H9 (cell line): ENCODE results near the gene ANKRD23. TPM values are rescaled to one million over a fixed set of nuclear protein-coding genes. Genes with fewer than 3 reads are reported as not detected.

Experiments
- DNase-seq: peaks from one replicate; pipeline ENCODE4 v3.0.0-alpha.2; 2017
- H2AFZ ChIP-seq: one replicate; pipeline ENCODE4 v1.6.1; 2013; ENCODE audit warnings: mild to moderate bottlenecking, low read length, control low read depth, moderate library complexity
- H2AK5ac ChIP-seq: 2 replicates; pipeline ENCODE4 v1.6.1; 2013; ENCODE audit warnings: low read length, control low read depth, mixed read lengths; ENCODE audit not compliant: insufficient read length
- H2BK120ac ChIP-seq: one replicate; pipeline ENCODE4 v1.6.1; 2013; ENCODE audit warnings: low read depth, mild to moderate bottlenecking, low read length, control low read depth, inconsistent platforms; ENCODE audit not compliant: poor library complexity, severe bottlenecking
- H2BK12ac ChIP-seq: 2 replicates; pipeline ENCODE4 v1.6.1; 2013; ENCODE audit warnings: low read length, control low read depth, mixed read lengths, low read depth; ENCODE audit not compliant: insufficient read length
- H2BK15ac ChIP-seq: 2 replicates; pipeline ENCODE4 v1.6.1; 2013; ENCODE audit warnings: low read depth, low read length, control low read depth
- H2BK20ac ChIP-seq: one replicate; pipeline ENCODE4 v1.6.1; 2013; ENCODE audit warnings: low read depth, mild to moderate bottlenecking, low read length, control low read depth, inconsistent platforms; ENCODE audit not compliant: poor library complexity, severe bottlenecking
- H2BK5ac ChIP-seq: 2 replicates; pipeline ENCODE4 v1.6.1; 2013; ENCODE audit warnings: low read length, control low read depth, mixed read lengths; ENCODE audit not compliant: insufficient read length
- H3K14ac ChIP-seq: 2 replicates; pipeline ENCODE4 v1.6.1; 2013; ENCODE audit warnings: low read length, control low read depth; ENCODE audit not compliant: insufficient read depth
- H3K18ac ChIP-seq: 2 replicates; pipeline ENCODE4 v1.6.1; 2013; ENCODE audit warnings: low read depth, mild to moderate bottlenecking, mixed read lengths, low read length, control low read depth; ENCODE audit not compliant: insufficient read length
- H3K23ac ChIP-seq: 2 replicates; pipeline ENCODE4 v1.6.1; 2013; ENCODE audit warnings: low read length, control low read depth, mixed read lengths, low read depth; ENCODE audit not compliant: insufficient read length
- H3K23me2 ChIP-seq: 2 replicates; pipeline ENCODE4 v1.6.1; 2013; ENCODE audit warnings: low read depth, mild to moderate bottlenecking, mixed read lengths, low read length, control low read depth; ENCODE audit not compliant: insufficient read length, poor library complexity, severe bottlenecking
- H3K27ac ChIP-seq: 2 replicates; pipeline ENCODE4 v1.5.1; 2013; ENCODE audit warnings: low read length, control low read depth, mixed read lengths, low read depth; ENCODE audit not compliant: insufficient read length
- H3K27me3 ChIP-seq: 2 replicates; pipeline ENCODE4 v1.6.1; 2013; ENCODE audit warnings: low read length, control low read depth, inconsistent platforms; ENCODE audit not compliant: insufficient read depth
- H3K4ac ChIP-seq: 2 replicates; pipeline ENCODE4 v1.6.1; 2013; ENCODE audit warnings: low read depth, mild to moderate bottlenecking, control low read depth, inconsistent platforms, low read length, moderate library complexity
- H3K4me1 ChIP-seq: 2 replicates; pipeline ENCODE4 v1.6.1; 2013; ENCODE audit warnings: low read length, control low read depth, inconsistent platforms; ENCODE audit not compliant: insufficient read depth
- H3K4me2 ChIP-seq: 2 replicates; pipeline ENCODE4 v1.6.1; 2013; ENCODE audit warnings: low read length, control low read depth, mixed read lengths; ENCODE audit not compliant: insufficient read length, insufficient read depth
- H3K56ac ChIP-seq: 2 replicates; pipeline ENCODE4 v1.6.1; 2013; ENCODE audit warnings: low read depth, mild to moderate bottlenecking, mixed read lengths, low read length, control low read depth; ENCODE audit not compliant: insufficient read length
- H3K79me1 ChIP-seq: 2 replicates; pipeline ENCODE4 v1.6.1; 2013; ENCODE audit warnings: low read depth, mild to moderate bottlenecking, moderate library complexity, low read length, control low read depth, inconsistent platforms; ENCODE audit not compliant: insufficient read depth, poor library complexity, severe bottlenecking
- H3K79me2 ChIP-seq: 2 replicates; pipeline ENCODE4 v1.6.1; 2013; ENCODE audit warnings: low read length, control low read depth, inconsistent platforms; ENCODE audit not compliant: insufficient read depth
- H3K9ac ChIP-seq: 2 replicates; pipeline ENCODE4 v1.6.1; 2013; ENCODE audit warnings: low read length, control low read depth, mixed read lengths; ENCODE audit not compliant: insufficient read length; ENCODE audit errors: extremely low read depth
- H3K9me3 ChIP-seq: one replicate; pipeline ENCODE4 v1.6.1; 2013; ENCODE audit warnings: low read depth, low read length, inconsistent platforms; ENCODE audit not compliant: control insufficient read depth
- H3T11ph ChIP-seq: one replicate; pipeline ENCODE4 v1.6.1; 2013; ENCODE audit warnings: mild to moderate bottlenecking, low read length, control low read depth, inconsistent platforms
- H4K20me1 ChIP-seq: one replicate; pipeline ENCODE4 v1.6.1; 2013; ENCODE audit not compliant: control insufficient read depth, insufficient read length, insufficient read depth
- H4K5ac ChIP-seq: 2 replicates; pipeline ENCODE4 v1.6.1; 2013; ENCODE audit warnings: low read depth, mild to moderate bottlenecking, mixed read lengths, low read length, control low read depth; ENCODE audit not compliant: insufficient read length
- H4K8ac ChIP-seq: replicated peaks from 2 replicates; pipeline ENCODE4 v1.6.1; 2013; ENCODE audit warnings: low read length, control low read depth, mixed read lengths, low read depth; ENCODE audit not compliant: insufficient read length
- H4K91ac ChIP-seq: 2 replicates; pipeline ENCODE4 v1.6.1; 2013; ENCODE audit warnings: low read depth, mild to moderate bottlenecking, moderate library complexity, mixed read lengths, low read length, control low read depth; ENCODE audit not compliant: insufficient read length
- H3K27ac Mint-ChIP-seq, 3 experiments: 2 replicates in 2 of 3; 3 replicates in 1 of 3; pipeline ENCODE4 v1.8.0; 2020 to 2021; ENCODE audit warnings: mixed read lengths in 3 of 3, mild to moderate bottlenecking in 1 of 3, moderate library complexity in 1 of 3
- H3K27me3 Mint-ChIP-seq: 2 replicates; pipeline ENCODE4 v1.8.0; 2021; ENCODE audit warnings: low read depth, mild to moderate bottlenecking, moderate library complexity, mixed read lengths
- H3K36me3 Mint-ChIP-seq, 3 experiments: 2 replicates in 2 of 3; 3 replicates in 1 of 3; pipeline ENCODE4 v1.8.0; 2020 to 2021; ENCODE audit warnings: low read depth in 3 of 3, mixed read lengths in 3 of 3; ENCODE audit not compliant: insufficient read depth in 1 of 3
- H3K4me1 Mint-ChIP-seq, 2 experiments: 2 replicates each; pipeline ENCODE4 v1.8.0; 2020; ENCODE audit warnings: mixed read lengths in 2 of 2
- H3K4me3 Mint-ChIP-seq, 2 experiments: 2 replicates in 1 of 2; 3 replicates in 1 of 2; pipeline ENCODE4 v1.8.0; 2020 to 2021; ENCODE audit warnings: mild to moderate bottlenecking in 2 of 2, mixed read lengths in 2 of 2, moderate library complexity in 1 of 2
- H3K9me3 Mint-ChIP-seq, 2 experiments: 2 replicates in 1 of 2; 3 replicates in 1 of 2; pipeline ENCODE4 v1.8.0; 2020; ENCODE audit warnings: mild to moderate bottlenecking in 2 of 2, mixed read lengths in 2 of 2, moderate library complexity in 1 of 2
- CTCF ChIP-seq: fragments of 200-600 bp; sonication (generic); conservative IDR thresholded peaks from 3 replicates; pipeline ENCODE4 v1.8.0; 2021; ENCODE audit warnings: antibody characterized with exemption, mild to moderate bottlenecking
- WGBS: extraction: QIAGEN DNeasy Blood & Tissue Kit; methylation state at CpG from one replicate; pipeline ENCODE4 v1.1.7; 2013; ENCODE audit warnings: missing lambda C conversion rate, low lambda C conversion rate, mixed read lengths; ENCODE audit not compliant: insufficient read length; ENCODE audit errors: extremely low coverage; 5-methylcytosine and 5-hydroxymethylcytosine counted together
- total RNA-seq: library from RNA; stranded (reverse); gene quantifications from 2 replicates; pipeline ENCODE4 v1.2.1, GENCODE V29; 2021

Gene ANKRD23
- total RNA-seq, 1 experiment from 2014 or later, result 2.4 TPM

GRCh38 chr2:96810783-96811192, 33.0 kb downstream of the ANKRD23 start:
- Histone ChIP-seq H2BK5ac (no peak overlapping the region), H3K18ac (no peak overlapping the region), H3K9ac (no peak overlapping the region), H4K5ac (no peak overlapping the region), H2BK15ac (no peak overlapping the region), H3K23ac (no peak overlapping the region), H3K4me2 (no peak overlapping the region), H3K27ac (no peak overlapping the region), H3T11ph (no peak overlapping the region), H3K27me3 (no peaks in the 10 kb centered on the region), H3K79me1 (no peaks in the 10 kb centered on the region), H3K14ac (no peak overlapping the region), H2BK12ac (no peak overlapping the region), H3K9me3 (no peaks in the 10 kb centered on the region), H2BK120ac (no peak overlapping the region), H2AK5ac (no peak overlapping the region), H3K23me2 (peaks cover 4% of the 10 kb centered on the region), H2BK20ac (no peak overlapping the region), H4K20me1 (no peaks in the 10 kb centered on the region), H4K91ac (no peak overlapping the region), H2AFZ (no peak overlapping the region), H3K79me2 (no peaks in the 10 kb centered on the region), H3K4ac (no peak overlapping the region), H3K4me1 (no peaks in the 10 kb centered on the region), H4K8ac (no peak overlapping the region), H3K56ac (no peak overlapping the region)
- DNase-seq, result no peak
- TF ChIP-seq CTCF, result no peak
- no peak overlapping the region for H3K4me3 Mint-ChIP-seq
- H3K36me3 Mint-ChIP-seq, result peaks cover 8 to 11% (median 9%) of the 10 kb centered on the region in 3 experiments; a peak in 6 of 7 replicates
- H3K27me3 Mint-ChIP-seq, result no peaks in the 10 kb centered on the region; the same call in 1 of the 2 replicates
- H3K27ac Mint-ChIP-seq, result no peak overlapping the region; a peak in 1 of 7 replicates
- WGBS, result no CpG with 5 or more reads among the region's 5 CpGs
- H3K9me3 Mint-ChIP-seq, result peaks cover 0 to 4% of the 10 kb centered on the region in 2 experiments; a peak in 1 of 5 replicates
- H3K4me1 Mint-ChIP-seq, result peaks cover 6 to 7% of the 10 kb centered on the region in 2 experiments
